K562 (cell line): ENCODE results near the gene SOX14.

Source experiments
- ERF ChIP-seq: fragments of 450-650 bp; formaldehyde crosslinking; IDR thresholded peaks from 2 replicates; pipeline ENCODE4 v1.4.0; 2020; ENCODE audit warnings: mild to moderate bottlenecking, mixed read lengths
- GATA2 ChIP-seq: sonication (generic); formaldehyde crosslinking; IDR thresholded peaks from 2 replicates; pipeline ENCODE4 v1.4.0; 2020; ENCODE audit warnings: mild to moderate bottlenecking, missing genetic modification reagents
- KDM1A ChIP-seq, 2 experiments: fragments of 450-650 bp; IDR thresholded peaks; 2 replicates each; pipeline ENCODE4 v1.6.1; 2016; ENCODE audit warnings: mild to moderate bottlenecking in 2 of 2
- NCOR1 ChIP-seq: fragments of 450-650 bp; IDR thresholded peaks from 2 replicates; pipeline ENCODE4 v1.6.1; 2016; ENCODE audit warnings: mild to moderate bottlenecking, moderate library complexity
- RAD51 ChIP-seq: fragments of 450-650 bp; IDR thresholded peaks from 2 replicates; pipeline ENCODE4 v1.7.1; 2016; ENCODE audit warnings: low read depth, mild to moderate bottlenecking, borderline replicate concordance
- RCOR1 ChIP-seq, 2 experiments: IDR thresholded peaks; 2 replicates each; pipeline ENCODE4 v1.6.1; 2012; ENCODE audit warnings: low read depth in 2 of 2, low read length in 2 of 2, borderline replicate concordance in 1 of 2, improper control_type of control experiment in 1 of 2
- ZNF324 ChIP-seq: fragments of 250-450 bp; sonication (Bioruptor Pico); IDR thresholded peaks from 2 replicates; pipeline ENCODE4 v1.4.0; 2020; ENCODE audit warnings: mild to moderate bottlenecking
- ZNF384 ChIP-seq: IDR thresholded peaks from 2 replicates; pipeline ENCODE4 v1.6.1; 2012; ENCODE audit warnings: low read depth, low read length, improper control_type of control experiment
- ZNF41 ChIP-seq: fragments of 250-450 bp; sonication (Bioruptor Pico); conservative IDR thresholded peaks from 2 replicates; pipeline ENCODE4 v1.4.0; 2020; ENCODE audit warnings: mild to moderate bottlenecking
- TF ChIP-seq, protein P1 (sequence below): sonication (generic); formaldehyde crosslinking; IDR thresholded peaks from 2 replicates; pipeline ENCODE4 v1.8.1; 2023; ENCODE audit warnings: missing genetic modification reagents, mild to moderate bottlenecking, borderline replicate concordance
- TF ChIP-seq, protein P2 (sequence below), 3 experiments: IDR thresholded peaks in 2 of 3; conservative IDR thresholded peaks in 1 of 3; 2 replicates each; pipeline ENCODE4 v1.5.1; 2011 to 2012; ENCODE audit warnings: low read length in 3 of 3, mild to moderate bottlenecking in 3 of 3, control low read depth in 2 of 3, improper control_type of control experiment in 1 of 3, inconsistent platforms in 1 of 3, low read depth in 1 of 3, mixed read lengths in 1 of 3, moderate library complexity in 1 of 3; ENCODE audit not compliant: insufficient read depth in 2 of 3
- TF ChIP-seq, protein P3 (sequence below): fragments of 450-650 bp; IDR thresholded peaks from 2 replicates; pipeline ENCODE4 v1.6.1; 2018; ENCODE audit warnings: mild to moderate bottlenecking, low read depth; ENCODE audit not compliant: partially characterized antibody
- TF ChIP-seq, protein P4 (sequence below): IDR thresholded peaks from 2 replicates; pipeline ENCODE4 v1.6.1; 2011; ENCODE audit warnings: borderline replicate concordance, low read depth, mild to moderate bottlenecking, moderate library complexity, low read length; ENCODE audit not compliant: insufficient read depth, poor library complexity, severe bottlenecking

DNA sequence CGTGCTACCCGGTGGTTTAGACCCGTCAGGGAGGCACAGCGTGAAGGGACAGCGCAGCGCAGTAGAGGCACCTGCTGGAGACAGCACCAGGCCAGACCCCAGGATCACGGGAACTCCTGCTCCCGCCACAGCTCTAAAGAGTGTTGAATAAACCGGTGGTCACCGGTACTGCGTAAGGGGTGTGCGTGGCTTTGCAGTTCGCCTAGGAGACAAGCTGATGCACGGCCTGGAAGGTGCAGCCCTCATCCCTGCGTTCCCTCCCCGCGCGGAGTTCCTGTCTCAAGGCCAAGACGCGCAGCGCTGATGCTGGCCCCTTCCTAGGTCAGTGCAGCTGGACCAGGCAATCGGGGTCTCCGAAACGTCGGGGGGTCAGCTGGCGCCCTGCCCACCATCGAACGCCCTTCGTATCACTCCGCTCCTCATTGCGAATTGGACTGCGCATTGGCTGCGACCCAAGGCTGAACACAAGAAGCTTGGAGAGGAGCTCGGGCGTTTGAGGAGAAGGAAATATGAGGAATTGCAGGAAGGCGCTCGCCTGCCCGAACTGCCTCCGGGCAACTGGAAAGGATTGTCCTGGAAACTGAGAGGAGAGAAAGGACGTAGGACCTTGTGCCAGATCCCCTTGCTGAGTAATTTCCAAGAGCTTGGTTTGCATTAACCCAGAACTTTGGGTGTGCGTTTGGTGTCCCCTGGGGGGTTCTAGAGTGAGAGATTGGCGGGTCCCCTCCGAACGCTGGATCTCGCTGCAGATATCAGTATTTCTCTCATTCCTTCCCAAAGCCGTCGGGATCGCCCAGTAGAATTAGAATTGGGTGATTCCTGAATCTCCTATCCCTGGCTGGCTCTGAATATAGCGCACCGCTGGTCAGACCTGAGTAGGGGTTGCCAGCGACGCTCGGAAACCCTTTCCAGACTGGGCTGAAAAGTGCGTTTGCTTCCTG, 2.3 kb upstream of the SOX14 start:
- TF ChIP-seq, protein P1, sequence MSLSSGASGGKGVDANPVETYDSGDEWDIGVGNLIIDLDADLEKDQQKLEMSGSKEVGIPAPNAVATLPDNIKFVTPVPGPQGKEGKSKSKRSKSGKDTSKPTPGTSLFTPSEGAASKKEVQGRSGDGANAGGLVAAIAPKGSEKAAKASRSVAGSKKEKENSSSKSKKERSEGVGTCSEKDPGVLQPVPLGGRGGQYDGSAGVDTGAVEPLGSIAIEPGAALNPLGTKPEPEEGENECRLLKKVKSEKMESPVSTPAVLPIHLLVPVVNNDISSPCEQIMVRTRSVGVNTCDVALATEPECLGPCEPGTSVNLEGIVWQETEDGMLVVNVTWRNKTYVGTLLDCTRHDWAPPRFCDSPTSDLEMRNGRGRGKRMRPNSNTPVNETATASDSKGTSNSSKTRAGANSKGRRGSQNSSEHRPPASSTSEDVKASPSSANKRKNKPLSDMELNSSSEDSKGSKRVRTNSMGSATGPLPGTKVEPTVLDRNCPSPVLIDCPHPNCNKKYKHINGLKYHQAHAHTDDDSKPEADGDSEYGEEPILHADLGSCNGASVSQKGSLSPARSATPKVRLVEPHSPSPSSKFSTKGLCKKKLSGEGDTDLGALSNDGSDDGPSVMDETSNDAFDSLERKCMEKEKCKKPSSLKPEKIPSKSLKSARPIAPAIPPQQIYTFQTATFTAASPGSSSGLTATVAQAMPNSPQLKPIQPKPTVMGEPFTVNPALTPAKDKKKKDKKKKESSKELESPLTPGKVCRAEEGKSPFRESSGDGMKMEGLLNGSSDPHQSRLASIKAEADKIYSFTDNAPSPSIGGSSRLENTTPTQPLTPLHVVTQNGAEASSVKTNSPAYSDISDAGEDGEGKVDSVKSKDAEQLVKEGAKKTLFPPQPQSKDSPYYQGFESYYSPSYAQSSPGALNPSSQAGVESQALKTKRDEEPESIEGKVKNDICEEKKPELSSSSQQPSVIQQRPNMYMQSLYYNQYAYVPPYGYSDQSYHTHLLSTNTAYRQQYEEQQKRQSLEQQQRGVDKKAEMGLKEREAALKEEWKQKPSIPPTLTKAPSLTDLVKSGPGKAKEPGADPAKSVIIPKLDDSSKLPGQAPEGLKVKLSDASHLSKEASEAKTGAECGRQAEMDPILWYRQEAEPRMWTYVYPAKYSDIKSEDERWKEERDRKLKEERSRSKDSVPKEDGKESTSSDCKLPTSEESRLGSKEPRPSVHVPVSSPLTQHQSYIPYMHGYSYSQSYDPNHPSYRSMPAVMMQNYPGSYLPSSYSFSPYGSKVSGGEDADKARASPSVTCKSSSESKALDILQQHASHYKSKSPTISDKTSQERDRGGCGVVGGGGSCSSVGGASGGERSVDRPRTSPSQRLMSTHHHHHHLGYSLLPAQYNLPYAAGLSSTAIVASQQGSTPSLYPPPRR (CRISPR knock-in tag), result no peak
- TF ChIP-seq ZNF384 (no peak), ZNF324 (CRISPR knock-in tag) (no peak), GATA2 (CRISPR knock-in tag) (no peak), RAD51 (no peak), KDM1A (IDR thresholded peaks at IDR 0.05) (no peak), ERF (CRISPR knock-in tag) (no peak), NCOR1 (no peak), RCOR1 (IDR thresholded peaks at IDR 0.05; ENCODE audit: borderline replicate concordance in 1 of 2, low read depth in 2 of 2, low read length in 2 of 2) (no peak), ZNF41 (CRISPR knock-in tag) (no peak)
- TF ChIP-seq, protein P2, sequence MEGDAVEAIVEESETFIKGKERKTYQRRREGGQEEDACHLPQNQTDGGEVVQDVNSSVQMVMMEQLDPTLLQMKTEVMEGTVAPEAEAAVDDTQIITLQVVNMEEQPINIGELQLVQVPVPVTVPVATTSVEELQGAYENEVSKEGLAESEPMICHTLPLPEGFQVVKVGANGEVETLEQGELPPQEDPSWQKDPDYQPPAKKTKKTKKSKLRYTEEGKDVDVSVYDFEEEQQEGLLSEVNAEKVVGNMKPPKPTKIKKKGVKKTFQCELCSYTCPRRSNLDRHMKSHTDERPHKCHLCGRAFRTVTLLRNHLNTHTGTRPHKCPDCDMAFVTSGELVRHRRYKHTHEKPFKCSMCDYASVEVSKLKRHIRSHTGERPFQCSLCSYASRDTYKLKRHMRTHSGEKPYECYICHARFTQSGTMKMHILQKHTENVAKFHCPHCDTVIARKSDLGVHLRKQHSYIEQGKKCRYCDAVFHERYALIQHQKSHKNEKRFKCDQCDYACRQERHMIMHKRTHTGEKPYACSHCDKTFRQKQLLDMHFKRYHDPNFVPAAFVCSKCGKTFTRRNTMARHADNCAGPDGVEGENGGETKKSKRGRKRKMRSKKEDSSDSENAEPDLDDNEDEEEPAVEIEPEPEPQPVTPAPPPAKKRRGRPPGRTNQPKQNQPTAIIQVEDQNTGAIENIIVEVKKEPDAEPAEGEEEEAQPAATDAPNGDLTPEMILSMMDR (IDR thresholded peaks at IDR 0.05 in 2 of 3, conservative IDR thresholded peaks at IDR 0.05 in 1 of 3; ENCODE audit: insufficient read depth in 2 of 3, low read depth in 1 of 3, low read length in 3 of 3), result no peak
- TF ChIP-seq, protein P3, sequence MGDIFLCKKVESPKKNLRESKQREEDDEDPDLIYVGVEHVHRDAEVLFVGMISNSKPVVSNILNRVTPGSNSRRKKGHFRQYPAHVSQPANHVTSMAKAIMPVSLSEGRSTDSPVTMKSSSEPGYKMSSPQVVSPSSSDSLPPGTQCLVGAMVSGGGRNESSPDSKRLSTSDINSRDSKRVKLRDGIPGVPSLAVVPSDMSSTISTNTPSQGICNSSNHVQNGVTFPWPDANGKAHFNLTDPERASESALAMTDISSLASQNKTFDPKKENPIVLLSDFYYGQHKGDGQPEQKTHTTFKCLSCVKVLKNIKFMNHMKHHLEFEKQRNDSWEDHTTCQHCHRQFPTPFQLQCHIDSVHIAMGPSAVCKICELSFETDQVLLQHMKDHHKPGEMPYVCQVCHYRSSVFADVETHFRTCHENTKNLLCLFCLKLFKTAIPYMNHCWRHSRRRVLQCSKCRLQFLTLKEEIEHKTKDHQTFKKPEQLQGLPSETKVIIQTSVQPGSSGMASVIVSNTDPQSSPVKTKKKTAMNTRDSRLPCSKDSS, result no peak
- TF ChIP-seq, protein P4, sequence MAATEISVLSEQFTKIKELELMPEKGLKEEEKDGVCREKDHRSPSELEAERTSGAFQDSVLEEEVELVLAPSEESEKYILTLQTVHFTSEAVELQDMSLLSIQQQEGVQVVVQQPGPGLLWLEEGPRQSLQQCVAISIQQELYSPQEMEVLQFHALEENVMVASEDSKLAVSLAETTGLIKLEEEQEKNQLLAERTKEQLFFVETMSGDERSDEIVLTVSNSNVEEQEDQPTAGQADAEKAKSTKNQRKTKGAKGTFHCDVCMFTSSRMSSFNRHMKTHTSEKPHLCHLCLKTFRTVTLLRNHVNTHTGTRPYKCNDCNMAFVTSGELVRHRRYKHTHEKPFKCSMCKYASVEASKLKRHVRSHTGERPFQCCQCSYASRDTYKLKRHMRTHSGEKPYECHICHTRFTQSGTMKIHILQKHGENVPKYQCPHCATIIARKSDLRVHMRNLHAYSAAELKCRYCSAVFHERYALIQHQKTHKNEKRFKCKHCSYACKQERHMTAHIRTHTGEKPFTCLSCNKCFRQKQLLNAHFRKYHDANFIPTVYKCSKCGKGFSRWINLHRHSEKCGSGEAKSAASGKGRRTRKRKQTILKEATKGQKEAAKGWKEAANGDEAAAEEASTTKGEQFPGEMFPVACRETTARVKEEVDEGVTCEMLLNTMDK, result no peak
